ENCODE measurements around the gene KCTD8. TPM values are rescaled to one million over a fixed set of nuclear protein-coding genes. Genes with fewer than 3 reads are reported as not detected.

The KCTD8 gene
- total RNA-seq, result not detected

DNA sequence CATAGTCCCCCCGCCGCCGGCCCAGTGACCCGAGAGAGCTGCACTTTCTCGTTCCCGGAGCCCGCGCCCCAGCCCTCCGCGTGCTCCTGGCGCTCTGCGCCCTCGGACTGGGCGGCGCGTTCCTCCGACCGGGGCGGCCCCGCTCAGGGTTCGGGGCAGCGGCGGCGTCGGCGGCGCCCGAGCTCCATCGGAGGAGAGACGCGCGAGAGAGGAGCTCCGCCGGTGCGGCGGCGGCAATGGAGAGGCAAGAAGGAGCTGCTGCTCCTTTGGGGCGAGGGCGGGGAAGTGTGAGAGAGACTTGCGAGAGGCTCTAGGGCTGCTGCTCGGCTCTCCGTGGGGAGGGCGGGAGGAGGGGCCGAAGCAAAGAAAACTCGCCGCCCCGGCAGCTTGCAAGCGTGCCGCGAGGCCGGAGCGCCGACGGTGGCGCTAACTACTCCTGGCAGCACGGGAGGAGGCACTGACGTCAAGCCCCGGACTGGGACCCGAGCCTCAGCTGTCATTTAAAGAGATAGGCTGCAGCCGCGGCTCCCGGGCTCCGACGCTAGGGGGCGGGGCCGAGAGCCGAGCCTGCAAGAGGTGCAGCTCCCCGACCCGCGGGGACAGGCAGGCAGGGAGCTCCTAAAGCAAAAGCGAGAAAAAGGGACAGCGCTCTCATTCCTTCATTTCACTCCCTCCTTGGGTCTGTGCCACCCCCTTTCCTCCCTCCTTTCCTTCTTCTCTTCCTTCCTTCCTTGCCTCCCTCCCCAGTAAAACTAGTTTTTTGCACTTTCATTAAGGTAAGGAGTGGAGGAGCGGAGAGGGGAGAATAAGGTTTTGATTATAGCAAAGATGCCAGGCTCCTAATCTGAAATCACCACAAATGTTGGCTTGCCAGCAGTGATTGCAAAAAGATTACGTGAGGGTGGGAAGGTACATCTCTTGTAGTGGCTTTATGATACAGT, at the start of gene KCTD8:
KCTD8 (minus strand) TSS at position 289 of the 941 bp plus-strand sequence.
- H3K4me3 Mint-ChIP-seq, result peak within 1 kb of the TSS; percentile 62
- H3K9me3 Mint-ChIP-seq, result no peaks in the 10 kb centered on the region
- peaks cover 54% of the 10 kb centered on the region for H3K27me3 Mint-ChIP-seq (ENCODE audit: low read depth)
- H3K4me1 Mint-ChIP-seq (ENCODE audit: low read depth), result peaks cover 17% of the 10 kb centered on the region
- CTCF ChIA-PET, result interaction anchor here (0.6 to 1.5 kb wide), 7 partner anchors 11 to 181 kb away, joined by 3 to 7 read pairs (median 4); no protein-coding TSS in a partner anchor
- peak; percentile 74 for DNase-seq
- no peaks in the 10 kb centered on the region for H3K36me3 Mint-ChIP-seq (ENCODE audit: low read depth)
- H3K27ac Mint-ChIP-seq, result no peak within 1 kb of the TSS
- intact Hi-C loops (cut with micrococcal nuclease), result loop anchor here (1.0 to 10.0 kb wide), 5 partner anchors 36 to 1794 kb away; partner anchors contain the start of genes ATP8A1 and GUF1

- Mint-ChIP-seq H3K36me3 (ENCODE audit: low read depth) (no peaks in the 10 kb centered on the region), H3K9me3 (no peaks in the 10 kb centered on the region), H3K4me1 (ENCODE audit: low read depth) (no peaks in the 10 kb centered on the region), H3K27me3 (ENCODE audit: low read depth) (no peaks in the 10 kb centered on the region), H3K27ac (no peak overlapping the region), H3K4me3 (no peak overlapping the region)
- no peak for DNase-seq
- CTCF ChIA-PET, result interaction anchor here (0.6 to 1.2 kb wide), 3 partner anchors 15 to 288 kb away, joined by 3 to 5 read pairs (median 3); partner anchors contain the start of gene KCTD8
- intact Hi-C loops (cut with micrococcal nuclease), result no loop called here
Observed at GRCh38 chr4:44494810-44495701, 46.4 kb upstream of the KCTD8 start.

- Mint-ChIP-seq H3K36me3 (ENCODE audit: low read depth) (no peaks in the 10 kb centered on the region), H3K4me3 (no peak overlapping the region), H3K4me1 (ENCODE audit: low read depth) (no peaks in the 10 kb centered on the region), H3K27ac (no peak overlapping the region), H3K27me3 (ENCODE audit: low read depth) (no peaks in the 10 kb centered on the region), H3K9me3 (no peaks in the 10 kb centered on the region)
- CTCF ChIA-PET, result interaction anchor here (0.6 to 0.7 kb wide), 3 partner anchors 45 to 1277 kb away, joined by 3 to 5 read pairs (median 3); partner anchors contain the start of gene KCTD8
- DNase-seq, result no peak
- intact Hi-C loops (cut with micrococcal nuclease), result no loop called here
Observed at GRCh38 chr4:44493924-44494323, 45.3 kb upstream of the KCTD8 start.

- Mint-ChIP-seq H3K27ac (no peak overlapping the region), H3K27me3 (ENCODE audit: low read depth) (no peaks in the 10 kb centered on the region), H3K36me3 (ENCODE audit: low read depth) (no peaks in the 10 kb centered on the region), H3K9me3 (peaks cover 5% of the 10 kb centered on the region), H3K4me1 (ENCODE audit: low read depth) (no peaks in the 10 kb centered on the region), H3K4me3 (no peak overlapping the region)
- CTCF ChIA-PET, result no interaction called here
- intact Hi-C loops (cut with micrococcal nuclease), result no loop called here
- DNase-seq, result no peak
Observed at GRCh38 chr4:44487341-44487740, 38.7 kb upstream of the KCTD8 start.

GRCh38 chr4:44479731-44480130, 31.1 kb upstream of the KCTD8 start:
- intact Hi-C loops (cut with micrococcal nuclease), result no loop called here
- no peaks in the 10 kb centered on the region for H3K27me3 Mint-ChIP-seq (ENCODE audit: low read depth)
- DNase-seq, result no peak
- CTCF ChIA-PET, result interaction anchor here (0.8 kb wide), 1 partner anchor 16 kb away, joined by 3 read pairs; no protein-coding TSS in a partner anchor
- H3K27ac Mint-ChIP-seq, result no peak overlapping the region
- no peaks in the 10 kb centered on the region for H3K36me3 Mint-ChIP-seq (ENCODE audit: low read depth)
- no peaks in the 10 kb centered on the region for H3K4me1 Mint-ChIP-seq (ENCODE audit: low read depth)
- peaks cover 14% of the 10 kb centered on the region for H3K9me3 Mint-ChIP-seq
- no peak overlapping the region for H3K4me3 Mint-ChIP-seq

- no peaks in the 10 kb centered on the region for H3K36me3 Mint-ChIP-seq (ENCODE audit: low read depth)
- no peaks in the 10 kb centered on the region for H3K4me1 Mint-ChIP-seq (ENCODE audit: low read depth)
- no peak overlapping the region for H3K4me3 Mint-ChIP-seq
- no peak for DNase-seq
- intact Hi-C loops (cut with micrococcal nuclease), result no loop called here
- no peak overlapping the region for H3K27ac Mint-ChIP-seq
- CTCF ChIA-PET, result interaction anchor here (1.4 kb wide), 1 partner anchor 13 kb away, joined by 7 read pairs; the partner anchor contains the start of gene KCTD8
- peaks cover 2% of the 10 kb centered on the region for H3K9me3 Mint-ChIP-seq
- H3K27me3 Mint-ChIP-seq (ENCODE audit: low read depth), result peaks cover 3% of the 10 kb centered on the region
Observed at GRCh38 chr4:44462259-44462658, 13.7 kb upstream of the KCTD8 start.

- intact Hi-C loops (cut with micrococcal nuclease), result loop anchor here (1.0 to 10.0 kb wide), 4 partner anchors 36 to 1793 kb away; partner anchors contain the start of genes ATP8A1 and GUF1
- Mint-ChIP-seq H3K27me3 (ENCODE audit: low read depth) (peaks cover 54% of the 10 kb centered on the region), H3K4me1 (ENCODE audit: low read depth) (peaks cover 17% of the 10 kb centered on the region), H3K4me3 (no peak overlapping the region), H3K27ac (no peak overlapping the region), H3K9me3 (no peaks in the 10 kb centered on the region), H3K36me3 (ENCODE audit: low read depth) (no peaks in the 10 kb centered on the region)
- DNase-seq, result peak; percentile 4
- CTCF ChIA-PET, result interaction anchor here (0.5 to 1.5 kb wide), 3 partner anchors 10 to 249 kb away, joined by 3 to 5 read pairs (median 3); no protein-coding TSS in a partner anchor
Observed at GRCh38 chr4:44447563-44448504, 775 bp downstream of the KCTD8 start.

- no peaks in the 10 kb centered on the region for H3K9me3 Mint-ChIP-seq
- peak overlapping the region; percentile 29 for H3K4me3 Mint-ChIP-seq
- intact Hi-C loops (cut with micrococcal nuclease), result loop anchor here (5.0 to 10.0 kb wide), 3 partner anchors 228 to 1792 kb away; partner anchors contain the start of genes ATP8A1 and GUF1
- H3K27ac Mint-ChIP-seq, result no peak overlapping the region
- peaks cover 17% of the 10 kb centered on the region for H3K4me1 Mint-ChIP-seq (ENCODE audit: low read depth)
- DNase-seq, result no peak
- H3K27me3 Mint-ChIP-seq (ENCODE audit: low read depth), result peaks cover 53% of the 10 kb centered on the region
- no peaks in the 10 kb centered on the region for H3K36me3 Mint-ChIP-seq (ENCODE audit: low read depth)
- CTCF ChIA-PET, result no interaction called here
Observed at GRCh38 chr4:44446801-44447562, 1.6 kb downstream of the KCTD8 start.

DNA sequence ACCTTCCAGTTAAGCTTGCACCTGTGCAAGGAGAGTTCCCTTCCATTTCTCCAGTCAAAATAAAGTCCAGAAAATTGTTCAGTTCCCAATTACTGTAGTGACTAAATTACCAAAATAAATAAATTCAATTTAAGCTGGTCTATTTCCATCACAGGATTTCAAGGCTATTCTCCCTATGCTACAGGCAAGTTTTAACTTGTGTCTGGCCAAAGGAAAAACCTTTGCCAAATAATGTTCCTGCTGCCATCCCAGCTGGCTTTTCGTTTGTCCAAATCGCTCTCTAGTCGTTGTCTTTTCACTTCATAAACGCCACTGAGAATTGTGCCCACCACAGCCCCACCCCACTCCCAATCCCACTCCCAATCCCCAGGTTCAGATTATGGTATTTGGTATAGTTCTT, 2.4 kb downstream of the KCTD8 start:
- Mint-ChIP-seq H3K4me3 (no peak overlapping the region), H3K9me3 (no peaks in the 10 kb centered on the region), H3K36me3 (ENCODE audit: low read depth) (no peaks in the 10 kb centered on the region), H3K27me3 (ENCODE audit: low read depth) (peaks cover 46% of the 10 kb centered on the region), H3K27ac (no peak overlapping the region), H3K4me1 (ENCODE audit: low read depth) (peaks cover 17% of the 10 kb centered on the region)
- no peak for DNase-seq
- intact Hi-C loops (cut with micrococcal nuclease), result loop anchor here (5.0 to 10.0 kb wide), 3 partner anchors 229 to 1791 kb away; partner anchors contain the start of genes ATP8A1 and GUF1
- CTCF ChIA-PET, result no interaction called here

DNA sequence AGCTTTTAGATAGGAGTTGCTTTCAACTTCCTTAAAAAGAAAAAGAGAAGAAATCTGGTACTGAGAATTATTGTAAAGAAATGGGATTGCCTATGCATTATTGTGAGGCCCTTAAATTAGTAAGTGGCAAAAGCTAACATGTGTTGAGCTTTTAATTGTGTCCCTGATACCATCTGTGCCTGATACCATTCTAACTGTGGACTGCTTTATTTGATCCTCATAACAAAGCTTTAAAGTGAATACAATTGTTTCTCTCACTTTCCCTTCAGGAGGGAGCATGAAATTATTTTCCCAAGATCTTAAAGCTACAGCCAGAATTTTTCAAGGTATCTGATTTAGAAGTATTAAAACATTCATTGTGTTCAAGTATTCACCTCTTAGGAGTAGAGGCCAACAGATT, 9.9 kb downstream of the KCTD8 start:
- CTCF ChIA-PET, result interaction anchor here (1.6 kb wide), 1 partner anchor 10 kb away, joined by 5 read pairs; the partner anchor contains the start of gene KCTD8
- H3K9me3 Mint-ChIP-seq, result no peaks in the 10 kb centered on the region
- H3K4me1 Mint-ChIP-seq (ENCODE audit: low read depth), result no peaks in the 10 kb centered on the region
- no peak for DNase-seq
- H3K27ac Mint-ChIP-seq, result no peak overlapping the region
- intact Hi-C loops (cut with micrococcal nuclease), result no loop called here
- peaks cover 7% of the 10 kb centered on the region for H3K27me3 Mint-ChIP-seq (ENCODE audit: low read depth)
- H3K36me3 Mint-ChIP-seq (ENCODE audit: low read depth), result no peaks in the 10 kb centered on the region
- H3K4me3 Mint-ChIP-seq, result no peak overlapping the region

Data from activated naive CD4-positive, alpha-beta T cell treated with anti-CD3 and anti-CD28 coated beads for 36 hours (primary cell).